B cell (primary cell): ENCODE measurements around the gene FAM3A.

Experiments used
- EZH2 ChIP-seq: IDR thresholded peaks from 2 replicates; pipeline ENCODE4 v1.6.1; 2012; ENCODE audit warnings: borderline replicate concordance, low read depth, mild to moderate bottlenecking, moderate library complexity, low read length; ENCODE audit not compliant: insufficient read depth, poor library complexity, severe bottlenecking
- TF ChIP-seq, protein P1 (sequence below): fragments of 200-600 bp; IDR thresholded peaks from one replicate; pipeline ENCODE4 v1.8.0; 2022; ENCODE audit warnings: antibody characterized with exemption, mild to moderate bottlenecking

DNA sequence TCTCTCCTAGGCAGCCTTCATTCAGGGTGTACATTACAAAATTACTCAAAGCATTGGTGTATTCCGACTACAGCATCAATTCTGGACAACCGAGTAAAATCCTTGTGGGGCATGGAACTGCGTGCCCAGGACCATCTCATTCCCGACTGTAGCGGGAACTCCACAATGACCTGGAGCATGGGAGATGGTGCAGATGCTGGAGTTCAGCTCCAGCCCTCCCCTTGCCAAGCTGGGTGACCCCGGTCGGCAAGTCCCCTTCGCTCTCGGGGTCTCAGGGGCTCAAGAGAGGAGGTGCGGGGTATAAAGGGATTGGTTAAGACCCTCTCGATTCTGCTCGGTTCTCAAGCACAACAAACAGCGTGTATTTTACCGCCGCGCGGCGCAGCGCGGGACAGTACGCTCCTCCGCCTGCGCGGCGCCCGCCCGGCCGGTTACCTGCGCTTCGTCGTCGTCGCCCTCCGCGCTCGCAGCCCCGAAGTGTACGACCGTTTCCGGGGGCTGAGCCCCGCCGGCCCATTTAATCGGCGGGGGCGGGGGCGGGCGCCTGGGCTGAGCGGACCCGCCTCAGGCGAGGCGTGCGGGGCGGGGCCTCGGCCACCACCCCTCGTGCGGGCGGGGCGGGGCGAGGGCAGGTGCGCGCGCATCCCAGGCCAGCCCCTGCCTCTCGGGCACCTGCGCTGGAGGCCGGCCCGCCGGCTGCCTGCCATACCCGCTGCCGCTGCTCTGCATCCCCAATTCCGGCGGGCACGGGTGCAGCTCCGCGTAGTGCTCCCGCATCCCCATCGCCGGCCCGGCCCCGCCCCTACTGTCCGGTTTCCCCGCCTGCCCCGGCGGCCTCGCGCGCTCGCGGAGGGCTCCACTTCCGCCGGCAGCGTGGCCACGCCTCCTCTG, 30.6 kb upstream of the FAM3A start, which contains the start of gene G6PD:
- TF ChIP-seq, protein P1, sequence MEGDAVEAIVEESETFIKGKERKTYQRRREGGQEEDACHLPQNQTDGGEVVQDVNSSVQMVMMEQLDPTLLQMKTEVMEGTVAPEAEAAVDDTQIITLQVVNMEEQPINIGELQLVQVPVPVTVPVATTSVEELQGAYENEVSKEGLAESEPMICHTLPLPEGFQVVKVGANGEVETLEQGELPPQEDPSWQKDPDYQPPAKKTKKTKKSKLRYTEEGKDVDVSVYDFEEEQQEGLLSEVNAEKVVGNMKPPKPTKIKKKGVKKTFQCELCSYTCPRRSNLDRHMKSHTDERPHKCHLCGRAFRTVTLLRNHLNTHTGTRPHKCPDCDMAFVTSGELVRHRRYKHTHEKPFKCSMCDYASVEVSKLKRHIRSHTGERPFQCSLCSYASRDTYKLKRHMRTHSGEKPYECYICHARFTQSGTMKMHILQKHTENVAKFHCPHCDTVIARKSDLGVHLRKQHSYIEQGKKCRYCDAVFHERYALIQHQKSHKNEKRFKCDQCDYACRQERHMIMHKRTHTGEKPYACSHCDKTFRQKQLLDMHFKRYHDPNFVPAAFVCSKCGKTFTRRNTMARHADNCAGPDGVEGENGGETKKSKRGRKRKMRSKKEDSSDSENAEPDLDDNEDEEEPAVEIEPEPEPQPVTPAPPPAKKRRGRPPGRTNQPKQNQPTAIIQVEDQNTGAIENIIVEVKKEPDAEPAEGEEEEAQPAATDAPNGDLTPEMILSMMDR, result no peak
- TF ChIP-seq EZH2, result no peak
